MM.1S (cell line): ENCODE results near the gene WBP11.

ENCODE experiments used
- CTCF ChIP-seq: fragments of 300-600 bp; sonication (generic); IDR thresholded peaks from 2 replicates; pipeline ENCODE4 v1.5.1; 2016; ENCODE audit warnings: antibody characterized with exemption, low read length, mixed read lengths
- EZH2phosphoT487 ChIP-seq: fragments of 300-600 bp; sonication (generic); IDR thresholded peaks from 2 replicates; pipeline ENCODE4 v1.6.1; 2018; ENCODE audit warnings: antibody characterized with exemption, low read length

GRCh38 chr12:14841761-14842160 lies 38.5 kb upstream of the WBP11 start:
- TF ChIP-seq CTCF, result no peak
- TF ChIP-seq EZH2phosphoT487, result no peak
